B cell (primary cell): Measurements from ENCODE around the gene GRM8.

ENCODE experiments used
- CTCF ChIP-seq: fragments of 200-600 bp; IDR thresholded peaks from one replicate; pipeline ENCODE4 v1.8.0; 2022; ENCODE audit warnings: antibody characterized with exemption, mild to moderate bottlenecking
- EZH2 ChIP-seq: IDR thresholded peaks from 2 replicates; pipeline ENCODE4 v1.6.1; 2012; ENCODE audit warnings: borderline replicate concordance, low read depth, mild to moderate bottlenecking, moderate library complexity, low read length; ENCODE audit not compliant: insufficient read depth, poor library complexity, severe bottlenecking

GRCh38 chr7:126557271-126557670 is 695.5 kb downstream of the GRM8 start:
- no peak for TF ChIP-seq CTCF
- TF ChIP-seq EZH2 = no peak
